Measurements from ENCODE around the gene VASH2.

VASH2 gene

DNA sequence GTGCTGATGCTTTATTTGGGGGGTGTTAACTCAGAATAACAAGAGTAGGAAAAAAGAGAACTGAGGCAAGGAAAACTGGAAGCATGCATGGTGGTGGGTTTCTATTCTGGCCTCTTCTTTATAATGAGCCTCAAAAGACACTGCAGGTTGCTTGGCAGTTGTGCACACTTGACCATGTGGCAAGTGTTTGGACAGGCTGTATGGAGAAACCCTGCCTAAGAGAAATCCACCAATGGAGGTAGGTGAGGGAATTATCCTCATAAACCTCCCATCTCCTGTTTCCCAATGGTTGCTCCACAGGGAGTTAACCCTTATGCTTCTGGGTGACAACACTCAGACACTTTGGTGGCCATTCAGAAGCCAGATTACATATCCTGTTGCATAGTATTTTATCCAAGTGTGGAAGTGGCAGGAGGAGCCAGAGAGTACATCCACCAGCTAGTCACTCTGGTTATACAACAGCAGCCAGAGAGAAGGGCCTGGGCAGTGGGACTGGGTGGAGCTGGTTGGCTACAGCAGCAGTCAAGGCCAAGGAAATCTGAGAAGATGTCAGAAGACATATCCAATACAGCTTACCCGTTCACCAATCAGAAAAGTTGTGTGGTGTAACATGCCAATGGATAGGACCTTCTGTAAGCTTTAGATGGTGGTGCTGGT, 16.4 kb upstream of the VASH2 start:
- DNase-seq: no peak

GRCh38 chr1:212935387-212935981, 14.9 kb upstream of the VASH2 start:
- DNase-seq: no peak

DNA sequence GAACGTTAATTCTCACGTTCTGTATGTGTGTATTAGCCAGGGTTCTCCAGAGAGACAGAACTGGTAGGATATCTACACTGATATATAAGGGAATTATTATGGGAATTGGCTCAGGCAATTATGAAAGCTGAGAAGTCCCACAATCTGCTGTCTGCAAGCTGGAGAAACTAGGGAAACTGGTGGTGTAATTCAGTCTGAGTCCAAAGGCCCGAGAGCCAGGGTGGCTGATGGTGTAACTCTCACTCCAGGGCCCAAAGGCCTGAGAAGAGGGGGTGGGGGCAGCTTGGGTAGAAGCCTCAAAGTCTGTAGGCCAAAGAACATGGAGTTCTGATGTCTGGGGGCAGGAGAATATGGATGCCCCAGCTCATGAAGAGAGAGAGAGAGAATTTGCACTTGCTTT, 13.3 kb upstream of the VASH2 start:
- DNase-seq: no peak

DNA sequence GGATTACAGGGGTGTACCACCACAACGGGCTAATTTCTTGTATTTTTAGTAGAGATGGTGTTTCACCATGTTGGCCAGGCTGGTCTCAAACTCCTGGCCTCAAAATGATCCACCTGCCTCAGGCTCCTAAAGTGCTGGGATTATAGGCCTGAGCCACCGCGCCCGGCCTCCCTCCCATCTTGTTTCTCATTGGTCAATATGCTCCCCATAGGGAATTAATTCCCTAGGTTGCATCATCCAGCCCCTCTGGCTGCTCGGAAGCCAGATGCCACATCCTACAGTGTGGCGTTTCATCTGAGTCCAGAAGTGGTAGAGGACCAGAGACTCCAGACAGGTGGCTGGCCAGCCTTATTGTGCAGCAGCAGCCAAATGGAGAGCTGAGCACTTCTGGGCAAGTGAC, 11.5 kb upstream of the VASH2 start:
- DNase-seq: no peak

DNA sequence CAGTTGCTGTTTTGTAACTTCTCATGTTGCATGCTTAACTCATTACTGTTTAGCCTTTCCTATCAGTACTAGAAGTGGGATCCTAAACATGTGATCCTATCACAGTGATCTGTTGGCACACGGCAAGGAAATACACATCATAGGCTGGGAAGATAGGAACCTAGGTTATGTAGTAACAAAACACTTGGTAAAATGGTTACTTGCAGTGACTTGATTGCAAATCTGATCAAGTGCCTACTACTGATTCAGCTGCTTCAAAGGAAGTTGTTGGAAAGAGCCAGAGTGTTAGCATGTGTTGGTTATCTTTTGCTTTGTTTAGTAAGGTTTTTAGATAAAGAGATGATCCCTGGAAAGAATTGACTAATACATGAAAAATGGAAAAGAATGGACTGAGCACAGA, 8.9 kb upstream of the VASH2 start:
- no peak for DNase-seq

GRCh38 chr1:212942679-212943392, 7.5 kb upstream of the VASH2 start:
- no peak for DNase-seq

GRCh38 chr1:212943393-212943710, 7.0 kb upstream of the VASH2 start:
- DNase-seq: no peak

DNA sequence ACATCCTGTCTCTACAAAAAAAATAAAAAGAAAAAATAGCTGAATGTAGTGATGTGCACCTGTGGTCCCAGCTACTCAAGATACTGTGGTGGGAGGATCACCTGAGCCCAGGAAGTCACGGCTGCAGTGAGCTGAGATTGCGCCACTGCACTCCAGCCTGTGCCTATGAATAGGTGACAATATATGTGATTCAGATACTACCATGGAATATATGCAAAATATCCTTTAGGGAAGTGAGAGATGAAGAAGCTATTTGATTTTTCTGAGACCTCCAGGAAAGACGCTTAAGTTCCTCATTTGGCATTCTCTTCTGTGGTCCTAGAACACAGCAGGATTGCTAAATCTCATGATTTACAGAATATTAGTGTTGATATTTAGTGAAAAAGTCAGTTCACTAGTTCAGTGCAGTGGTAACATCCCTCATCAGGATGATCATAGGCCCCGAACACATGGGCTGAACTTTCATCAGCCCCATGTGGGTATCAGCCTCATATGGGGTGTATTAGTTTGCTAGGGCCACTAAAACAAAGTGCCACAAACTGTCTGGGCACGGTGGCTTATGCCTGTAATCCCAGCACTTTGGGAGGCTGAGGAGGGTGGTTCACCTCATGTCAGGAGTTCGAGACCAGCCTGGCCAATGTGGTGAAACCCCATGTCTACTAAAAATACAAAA, 6.0 kb upstream of the VASH2 start:
- DNase-seq: no peak

DNA sequence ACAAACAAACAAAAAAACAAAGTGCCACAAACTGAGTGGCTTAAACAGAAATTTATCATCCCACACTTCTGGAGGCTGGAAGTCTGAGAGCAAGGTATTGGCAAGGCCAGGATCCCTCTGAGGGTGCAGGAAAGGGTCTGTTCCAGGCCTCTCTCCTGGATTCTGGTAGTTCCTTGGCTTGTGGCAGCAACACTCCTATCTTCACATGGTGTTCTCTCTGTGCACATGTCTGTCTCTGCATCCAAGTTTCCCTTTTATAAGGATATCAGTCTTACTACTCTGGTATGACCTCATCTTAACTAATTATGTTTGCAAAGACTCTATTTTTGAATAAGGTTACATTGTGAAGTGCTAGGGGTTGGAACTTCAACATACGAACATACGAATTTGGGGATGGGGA, 5.3 kb upstream of the VASH2 start:
- DNase-seq: no peak

GRCh38 chr1:212945463-212946160, 4.7 kb upstream of the VASH2 start:
- no peak for DNase-seq

GRCh38 chr1:212946872-212947271, 3.5 kb upstream of the VASH2 start:
- DNase-seq: no peak

- no peak for DNase-seq
Measured at GRCh38 chr1:212949771-212950170, 570 bp upstream of the VASH2 start.

GRCh38 chr1:212951126-212951946, 995 bp downstream of the VASH2 start:
- DNase-seq: no peak

- no peak for DNase-seq
Measured at GRCh38 chr1:212951947-212952640, 1.8 kb downstream of the VASH2 start.

DNA sequence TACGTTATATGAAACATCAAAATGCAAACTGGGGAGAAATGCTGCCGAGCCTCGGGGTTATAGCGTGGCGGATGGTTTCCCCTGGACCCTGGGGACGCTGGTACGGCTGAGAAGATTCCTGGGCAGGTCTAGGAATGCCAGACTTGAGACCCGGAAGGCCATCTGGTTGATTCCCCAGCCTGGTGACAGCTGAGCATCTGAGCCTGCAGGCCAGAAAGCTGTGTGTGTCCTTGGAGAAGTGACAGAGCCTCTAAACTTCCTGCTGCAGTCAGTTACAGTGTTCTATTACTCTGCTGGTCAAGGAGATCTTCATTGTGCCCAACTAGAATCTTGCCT, 2.3 kb downstream of the VASH2 start:
- no peak for DNase-seq

GRCh38 chr1:212953321-212953720, 3.0 kb downstream of the VASH2 start:
- no peak for DNase-seq

GRCh38 chr1:212954514-212954913, 4.2 kb downstream of the VASH2 start:
- no peak for DNase-seq

GRCh38 chr1:212955098-212955497, 4.8 kb downstream of the VASH2 start:
- no peak for DNase-seq

DNA sequence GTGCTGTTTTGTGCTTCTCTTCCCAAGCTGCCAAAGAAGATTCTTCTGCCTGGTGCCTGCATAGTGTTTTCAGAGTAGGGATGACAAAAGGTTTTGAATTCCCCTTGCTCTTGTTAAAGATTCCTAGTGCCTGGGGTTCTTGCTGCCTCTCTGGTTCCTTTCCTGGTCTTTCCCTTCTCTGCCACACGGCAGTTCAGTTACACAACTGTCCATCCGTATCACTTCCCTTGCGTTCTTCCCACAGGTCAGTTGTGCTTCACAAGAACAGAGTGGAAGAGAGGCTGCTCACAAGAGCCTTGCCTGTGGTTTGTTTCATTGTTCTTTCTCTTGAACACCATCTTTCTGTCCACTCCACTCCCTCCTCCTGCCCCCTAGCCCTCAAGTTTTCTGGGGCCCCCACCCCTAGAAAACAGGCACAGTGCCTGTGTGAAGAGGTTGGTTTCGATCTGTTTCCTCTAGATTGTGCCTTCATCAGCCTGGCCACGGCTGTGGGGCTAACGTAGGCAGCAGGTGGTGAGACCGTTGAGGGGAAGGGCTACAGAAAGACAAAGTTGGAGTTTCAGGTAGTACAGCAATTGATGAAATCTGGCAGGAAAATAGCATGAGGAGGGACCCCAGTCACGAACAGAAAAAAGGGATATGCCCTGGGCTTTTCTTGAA, 5.8 kb downstream of the VASH2 start:
- no peak for DNase-seq

DNA sequence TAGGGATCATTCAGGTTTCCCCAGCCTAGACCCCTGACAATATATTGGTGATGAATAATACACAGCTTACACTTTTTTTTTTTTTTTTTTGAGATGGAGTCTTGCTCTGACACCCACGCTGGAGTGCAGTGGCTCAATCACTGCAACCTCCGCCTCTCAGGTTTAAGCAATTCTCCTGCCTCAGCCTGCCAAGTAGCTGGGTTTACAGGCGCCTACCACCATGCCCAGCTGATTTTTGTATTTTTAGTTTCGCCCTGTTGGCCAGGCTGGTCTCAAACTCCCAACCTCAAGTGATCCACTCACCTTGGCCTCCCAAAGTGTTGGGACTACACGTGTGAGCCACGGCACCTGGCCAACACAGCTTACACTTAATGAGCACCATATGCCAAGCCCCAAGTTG, 7.2 kb downstream of the VASH2 start:
- no peak for DNase-seq

DNA sequence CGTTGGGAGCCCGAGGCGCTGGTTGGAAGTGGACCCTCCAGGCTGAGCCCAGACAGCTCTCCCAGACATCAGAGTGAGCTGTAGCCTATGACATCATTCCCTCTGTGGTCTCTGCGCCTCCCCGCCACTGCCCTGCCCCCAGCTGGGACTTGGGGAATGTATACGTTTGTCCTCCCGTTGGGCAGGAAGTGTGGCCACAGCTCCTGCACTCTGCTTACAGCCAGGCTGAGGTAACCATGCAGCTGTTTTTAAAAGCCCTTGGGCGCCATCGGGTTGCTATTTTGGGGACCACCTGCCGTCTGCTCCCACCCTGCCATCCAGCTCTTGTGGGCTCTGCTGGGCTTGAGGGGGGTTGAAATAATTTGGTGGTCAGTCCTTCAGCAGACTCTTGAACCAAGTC, 7.8 kb downstream of the VASH2 start:
- DNase-seq: no peak

Data from stimulated activated CD4-positive, alpha-beta T cell treated with anti-CD3 and anti-CD28 coated beads, Interleukin-4, amount 100 ng/mL, for 24 hours (primary cell).